CD4-positive, alpha-beta T cell treated with Interleukin-15 for 1 hour (primary cell): Measurements from ENCODE around the gene MEGF11.

Experiments
- DNase-seq: peaks from one replicate; pipeline ENCODE4 v3.0.0-alpha.2; 2020

The MEGF11 gene

DNA sequence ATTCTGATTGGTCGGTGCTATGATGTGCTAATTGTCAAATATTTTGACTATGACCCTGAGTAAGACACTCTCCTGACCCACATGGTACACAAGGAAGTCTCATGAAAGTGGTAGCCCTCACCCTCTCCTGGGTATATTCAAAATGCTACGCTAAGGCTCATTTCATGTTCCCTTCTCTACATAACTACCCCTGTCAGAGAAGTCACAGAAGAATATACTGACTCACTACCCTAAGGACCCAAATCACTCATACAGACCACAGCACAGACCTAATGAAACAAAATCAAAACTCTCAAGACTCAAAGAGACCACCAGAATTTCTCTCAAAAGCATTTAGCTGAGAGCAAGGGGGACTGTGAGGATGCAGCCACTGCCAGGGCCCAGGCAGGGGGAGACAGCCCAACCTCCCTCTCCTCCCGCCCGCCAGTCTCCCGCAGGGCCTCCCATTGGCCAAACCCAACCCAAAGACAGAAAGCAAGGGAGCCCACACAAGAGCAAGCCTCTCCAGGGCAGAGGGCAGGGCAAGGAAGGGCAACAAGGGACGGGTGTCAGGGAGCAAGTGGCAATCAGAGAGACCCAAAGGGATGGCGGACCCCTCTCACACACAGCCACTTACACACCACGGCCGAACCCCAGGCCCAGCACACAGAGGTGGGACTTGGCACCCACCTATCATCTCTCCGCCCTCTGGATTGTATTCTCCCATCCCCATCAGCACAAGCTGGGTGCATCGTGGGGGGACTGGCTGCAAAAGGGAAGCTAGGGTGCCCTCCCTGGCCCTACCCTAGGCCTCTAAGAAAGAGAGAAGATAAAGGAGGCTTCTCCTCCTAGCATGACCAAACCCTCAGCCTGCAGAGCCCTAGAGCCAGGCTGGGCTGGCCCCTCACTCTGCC is 41.6 kb downstream of the MEGF11 start:
- DNase-seq: no peak

GRCh38 chr15:66210684-66211083 is 42.9 kb downstream of the MEGF11 start:
- DNase-seq: no peak

GRCh38 chr15:66198757-66199156 is 54.8 kb downstream of the MEGF11 start:
- no peak for DNase-seq

DNA sequence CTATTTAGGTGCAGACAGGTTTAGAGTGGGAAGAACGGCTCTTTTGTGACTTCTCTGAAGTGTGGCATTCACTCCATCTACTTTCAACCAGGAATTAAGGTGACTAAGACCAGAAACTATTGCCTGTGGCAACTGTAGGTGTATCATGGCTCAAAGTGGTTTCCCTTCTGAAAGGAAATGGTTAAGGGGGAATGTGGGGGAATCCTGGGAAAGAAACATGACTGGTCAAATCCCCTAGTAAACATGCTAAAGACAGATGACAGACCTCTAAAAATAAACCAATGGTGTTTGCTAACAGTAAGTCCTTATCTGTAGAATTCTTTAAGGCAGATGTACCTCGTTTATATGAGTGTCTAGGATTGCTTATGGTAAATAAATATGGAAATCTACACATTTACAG is 56.9 kb downstream of the MEGF11 start:
- DNase-seq: no peak

DNA sequence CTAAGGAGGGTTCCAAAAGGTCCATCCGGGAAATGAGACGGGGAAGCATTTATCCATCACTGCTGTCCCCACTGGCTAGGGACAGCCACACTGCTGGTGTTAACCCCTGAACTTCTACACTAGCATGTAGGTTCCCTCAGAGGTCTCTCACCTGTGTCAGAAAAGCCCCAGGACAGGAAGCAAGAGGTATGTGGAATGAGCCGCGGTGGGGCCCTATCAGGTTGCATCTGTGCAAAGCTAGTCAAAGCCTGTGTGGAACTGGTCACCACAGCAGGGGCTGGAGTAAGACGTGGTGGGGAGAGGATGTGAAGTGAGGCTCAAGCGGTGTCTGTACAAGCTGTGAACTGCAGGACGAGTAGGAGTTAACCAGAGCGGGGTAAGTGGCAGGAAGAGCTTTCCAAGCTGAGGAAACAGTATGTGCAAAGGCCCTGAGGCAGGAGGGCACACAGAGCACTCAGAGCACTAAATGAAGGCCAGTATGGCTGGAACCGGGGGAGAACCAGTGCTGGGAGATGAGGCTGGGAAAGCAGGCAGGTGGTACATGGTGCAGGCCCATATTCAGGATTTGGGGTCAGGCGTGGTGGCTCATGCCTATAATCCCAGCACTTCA is 57.8 kb downstream of the MEGF11 start:
- no peak for DNase-seq

DNA sequence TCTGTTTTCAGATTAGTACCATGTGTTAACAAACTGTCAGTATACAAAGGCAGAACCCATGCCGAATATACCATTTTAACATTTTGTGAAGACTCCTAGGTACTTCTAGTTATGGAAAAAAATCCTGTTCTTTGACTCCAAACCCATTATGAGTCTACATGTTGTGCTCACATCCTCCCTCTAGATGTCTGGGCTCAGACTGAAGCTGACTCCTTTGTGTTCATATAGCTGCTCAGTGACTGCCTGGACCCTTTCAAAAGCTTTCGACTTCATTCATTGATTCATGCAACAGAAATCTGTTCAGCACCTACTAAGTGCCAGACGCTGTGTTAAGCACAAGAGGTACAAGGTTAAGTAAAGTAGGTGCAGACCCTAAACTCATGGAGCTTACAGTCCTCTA is 60.5 kb downstream of the MEGF11 start:
- no peak for DNase-seq

- DNase-seq: no peak
Observed at GRCh38 chr15:66190746-66191145, 62.8 kb downstream of the MEGF11 start.

- DNase-seq: no peak
Observed at GRCh38 chr15:66189291-66189690, 64.3 kb downstream of the MEGF11 start.

DNA sequence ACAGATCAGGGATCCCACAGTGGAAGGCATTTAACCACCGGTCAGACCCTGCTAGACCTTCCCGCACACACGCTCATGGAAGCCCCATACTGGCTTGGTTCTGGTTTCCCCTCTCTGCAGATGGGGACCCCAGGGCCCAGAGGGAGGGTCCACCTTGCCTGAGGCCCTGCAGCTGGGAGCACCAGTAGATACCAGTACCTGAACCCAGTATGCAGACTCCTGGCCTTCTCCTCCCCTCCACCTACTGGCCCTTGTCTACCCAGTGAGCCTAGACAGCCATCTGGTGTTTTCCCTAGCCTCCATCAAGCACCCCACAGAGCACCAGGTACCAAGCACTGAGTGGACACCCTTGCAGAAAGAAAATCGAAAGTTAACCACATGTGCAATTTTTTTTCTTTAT is 65.1 kb downstream of the MEGF11 start:
- DNase-seq: no peak

DNA sequence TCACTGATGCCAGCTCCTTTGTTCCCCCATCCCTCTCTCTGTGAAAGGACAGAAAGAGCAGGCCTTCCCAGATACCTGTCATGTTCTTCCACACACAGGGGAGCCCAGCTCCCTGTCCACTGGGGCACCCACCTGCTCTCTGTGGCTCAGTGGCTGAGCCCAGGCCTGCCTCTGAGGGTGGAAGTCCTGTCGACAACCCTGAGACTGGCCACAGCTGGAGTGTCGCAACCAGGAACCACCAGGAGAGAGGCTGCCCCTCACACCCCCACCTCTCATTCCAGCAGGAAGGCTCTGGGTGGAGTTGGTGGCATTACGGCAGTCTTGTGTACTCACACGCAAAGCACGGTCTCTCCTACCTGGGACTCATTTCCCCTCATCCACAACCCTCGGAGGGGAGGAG is 66.3 kb downstream of the MEGF11 start:
- DNase-seq: no peak

- no peak for DNase-seq
Observed at GRCh38 chr15:66186049-66186825, 67.3 kb downstream of the MEGF11 start.

- no peak for DNase-seq
Observed at GRCh38 chr15:66184936-66185790, 68.4 kb downstream of the MEGF11 start.

- DNase-seq: no peak
Observed at GRCh38 chr15:66184492-66184891, 69.1 kb downstream of the MEGF11 start.

- DNase-seq: no peak
Observed at GRCh38 chr15:66180531-66181097, 72.9 kb downstream of the MEGF11 start.

GRCh38 chr15:66178531-66178910 is 75.0 kb downstream of the MEGF11 start:
- no peak for DNase-seq

GRCh38 chr15:66172324-66172980 is 81.1 kb downstream of the MEGF11 start:
- no peak for DNase-seq

DNA sequence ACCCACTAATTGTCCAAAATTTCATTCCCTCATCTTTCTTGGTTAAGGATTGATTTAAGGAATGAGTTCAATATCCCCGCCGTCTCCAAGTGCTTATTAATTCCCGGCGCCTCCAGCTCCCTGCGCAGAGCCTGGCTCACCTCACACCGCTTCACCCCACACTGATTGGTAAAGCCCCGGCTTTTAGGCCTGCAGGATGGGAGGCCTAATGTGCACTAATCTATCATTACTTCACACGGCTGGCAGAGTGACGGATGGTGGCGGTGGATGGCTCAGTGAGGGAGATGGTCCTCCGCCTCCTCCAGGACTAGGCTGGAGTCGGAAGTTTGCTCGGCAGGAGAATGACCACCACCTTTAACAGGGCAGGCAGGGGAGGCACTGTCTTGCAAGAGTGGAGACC is 81.7 kb downstream of the MEGF11 start:
- DNase-seq: no peak

DNA sequence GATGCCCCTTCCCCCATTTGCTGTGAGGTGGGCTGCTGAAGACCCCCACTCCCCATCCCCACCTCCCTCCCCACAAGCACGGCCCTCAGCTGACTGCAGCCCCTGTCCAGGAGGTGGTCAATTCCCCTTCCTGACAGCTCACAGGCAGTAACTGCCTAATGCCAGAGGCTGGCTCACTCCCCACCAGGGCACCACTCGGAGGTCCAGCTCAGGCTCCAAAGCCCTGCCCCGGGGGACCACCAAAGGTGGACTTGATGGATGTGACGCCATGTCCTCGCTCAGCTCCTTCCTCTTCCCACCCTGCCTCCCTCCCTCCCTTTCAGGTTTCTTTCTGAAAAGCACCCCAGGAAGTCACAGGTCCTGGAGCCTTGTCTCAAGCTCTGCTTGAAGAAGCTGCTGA is 82.8 kb downstream of the MEGF11 start:
- DNase-seq: no peak

DNA sequence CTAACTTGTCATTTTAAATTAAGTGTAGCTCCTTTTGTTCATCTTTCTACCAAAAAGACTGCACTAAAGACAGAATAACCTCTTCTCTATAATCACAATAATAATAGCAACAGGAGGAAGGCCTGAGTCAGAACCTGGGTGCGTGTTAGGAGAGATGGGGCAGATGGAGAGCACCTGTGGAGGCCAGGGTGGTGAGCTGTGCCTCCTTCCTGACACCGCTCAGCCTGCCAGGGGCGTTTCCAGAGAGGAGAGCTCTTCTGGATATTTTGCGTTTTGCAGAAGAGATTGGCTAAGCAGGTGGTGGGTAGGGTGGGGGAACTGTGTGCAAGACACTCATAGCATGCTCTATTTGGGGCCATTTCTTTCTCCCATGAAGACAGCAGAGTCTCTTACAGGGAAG is 83.5 kb downstream of the MEGF11 start:
- no peak for DNase-seq

DNA sequence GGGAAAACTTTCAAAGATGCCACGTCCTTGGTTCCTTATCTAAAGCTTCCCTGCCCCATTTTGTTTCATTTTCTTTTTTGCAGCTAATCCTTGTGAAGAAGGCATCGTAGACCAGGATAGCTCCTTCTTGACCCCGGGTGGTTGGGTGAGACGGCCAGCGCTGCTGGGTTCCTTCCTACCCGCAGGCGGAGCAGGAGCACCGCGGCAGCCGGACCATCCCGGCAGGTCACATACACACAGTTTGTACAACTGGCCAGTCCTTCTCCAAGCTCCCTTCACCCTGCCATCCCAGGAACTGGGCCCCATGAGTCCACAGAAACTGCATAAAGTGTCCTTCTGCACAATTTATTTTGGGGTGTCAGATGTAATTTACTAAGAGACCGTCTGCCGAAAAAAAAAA is 83.9 kb downstream of the MEGF11 start:
- no peak for DNase-seq

GRCh38 chr15:66169023-66169422 is 84.5 kb downstream of the MEGF11 start:
- DNase-seq: no peak

GRCh38 chr15:66167854-66168253 is 85.7 kb downstream of the MEGF11 start:
- no peak for DNase-seq
